Left lung (tissue), 10 donors: Measurements from ENCODE around the gene CHI3L1. TPM values are rescaled to one million over a fixed set of nuclear protein-coding genes. Genes with fewer than 3 reads are reported as not detected.

Source experiments
- ATAC-seq: fragments of 200-7000 bp; cut with Tn5 transposase; one replicate; pipeline ENCODE4 v1.9.1; 2020; ENCODE audit warnings: moderate library complexity
- DNase-seq, 4 donors: peaks; one replicate each; pipeline ENCODE4 v3.0.0-alpha.2; 2013 to 2020
- H3K27ac ChIP-seq, 2 donors: fragments of 200-600 bp; sonication (generic) in 1 of 2; one replicate each; pipeline versions ENCODE4 v1.5.0 to v1.8.0; 2020 to 2021
- H3K27me3 ChIP-seq, 2 donors: fragments of 200-600 bp; sonication (generic) in 1 of 2; one replicate each; pipeline versions ENCODE4 v1.5.0 to v1.8.0; 2020 to 2021
- H3K36me3 ChIP-seq, 2 donors: fragments of 200-600 bp; sonication (generic) in 1 of 2; one replicate each; pipeline versions ENCODE4 v1.5.0 to v1.8.0; 2020 to 2021
- H3K4me1 ChIP-seq, 2 donors: fragments of 200-600 bp; one replicate each; pipeline ENCODE4 v1.8.0; 2021
- H3K4me3 ChIP-seq, 2 donors: fragments of 200-600 bp; sonication (generic) in 1 of 2; one replicate each; pipeline versions ENCODE4 v1.5.0 to v1.8.0; 2020 to 2021; ENCODE audit warnings: mild to moderate bottlenecking in 1 of 2
- H3K9me3 ChIP-seq, 2 donors: fragments of 200-600 bp; sonication (generic) in 1 of 2; one replicate each; pipeline versions ENCODE4 v1.5.0 to v1.8.0; 2020 to 2021
- CTCF ChIP-seq, 2 donors: fragments of 200-600 bp; sonication (generic) in 1 of 2; IDR thresholded peaks; one replicate each; pipeline versions ENCODE4 v1.5.0 to v1.8.0; 2021; ENCODE audit warnings: antibody characterized with exemption in 2 of 2
- intact Hi-C, 2 donors: fragments of 100-400 bp; cut with DNase I; formaldehyde crosslinking; loops; one replicate each; pipeline versions ENCODE4 v1.11.2 to v1.14.2; 2022
- polyA plus RNA-seq, 6 donors: library from polyadenylated mRNA; unstranded; fragments of 120-200 nt; gene quantifications; one replicate each; pipeline ENCODE4 v1.2.1, GENCODE V29; 2013; ENCODE audit not compliant: insufficient read length in 6 of 6
- total RNA-seq, 2 donors: library from RNA; stranded (reverse); fragmentation: NEBNext Ultra II Directional; extraction: Animal tissue kit (Norgen Biotek cat#: 25700); gene quantifications; one replicate each; pipeline ENCODE4 v1.2.1, GENCODE V29; 2021
- donor health status: DM: no; HTN: yes; CAD: no.
- donor health status: DM: no; HTN: no; CAD: no.

Gene CHI3L1
- total and polyA plus RNA-seq, 8 donors = 0.44 to 74.9 (median 1.3) TPM

- no peak overlapping the region for H3K27ac ChIP-seq
- no peak for DNase-seq
- TF ChIP-seq CTCF (IDR thresholded peaks at IDR 0.05) = no peak
- H3K9me3 ChIP-seq = no peaks in the 10 kb centered on the region
- no peak overlapping the region for H3K4me3 ChIP-seq
- H3K27me3 ChIP-seq = no peaks in the 10 kb centered on the region
- intact Hi-C loops = no loop called here
- no peak for ATAC-seq
- H3K36me3 ChIP-seq = no peaks in the 10 kb centered on the region
- H3K4me1 ChIP-seq = peaks cover 9 to 28% of the 10 kb centered on the region in 2 donors
Observed at GRCh38 chr1:203196371-203196770, 9.9 kb upstream of the CHI3L1 start.

GRCh38 chr1:203190949-203191348 is 4.4 kb upstream of the CHI3L1 start:
- no peaks in the 10 kb centered on the region for H3K27me3 ChIP-seq
- no peak overlapping the region for H3K27ac ChIP-seq
- H3K4me1 ChIP-seq = peaks cover 12 to 17% of the 10 kb centered on the region in 2 donors
- H3K9me3 ChIP-seq = no peaks in the 10 kb centered on the region
- H3K36me3 ChIP-seq = no peaks in the 10 kb centered on the region
- no peak for DNase-seq
- ATAC-seq = no peak
- intact Hi-C loops = no loop called here
- H3K4me3 ChIP-seq = no peak overlapping the region
- TF ChIP-seq CTCF (IDR thresholded peaks at IDR 0.05) = no peak

- DNase-seq (no peak), ATAC-seq (no peak)
- TF ChIP-seq CTCF (IDR thresholded peaks at IDR 0.05) = no peak
- intact Hi-C loops = no loop called here
- no peaks in the 10 kb centered on the region for H3K36me3 ChIP-seq
- no peaks in the 10 kb centered on the region for H3K27me3 ChIP-seq
- H3K4me3 ChIP-seq = no peak overlapping the region
- H3K9me3 ChIP-seq = no peaks in the 10 kb centered on the region
- H3K27ac ChIP-seq = no peak overlapping the region
- peaks cover 12 to 26% of the 10 kb centered on the region in 2 donors for H3K4me1 ChIP-seq
Observed at GRCh38 chr1:203189951-203190352, 3.4 kb upstream of the CHI3L1 start.

GRCh38 chr1:203188686-203189232 is 2.3 kb upstream of the CHI3L1 start:
- intact Hi-C loops = no loop called here
- no peak overlapping the region for H3K27ac ChIP-seq
- no peak for ATAC-seq

GRCh38 chr1:203187689-203188264 is 1.3 kb upstream of the CHI3L1 start:
- Histone ChIP-seq H3K4me3 (no peak overlapping the region), H3K27ac (peak overlapping the region in 1 of 2 donors; percentile 75), H3K4me1 (peaks cover 12 to 26% of the 10 kb centered on the region in 2 donors), H3K27me3 (no peaks in the 10 kb centered on the region), H3K9me3 (no peaks in the 10 kb centered on the region), H3K36me3 (no peaks in the 10 kb centered on the region)
- intact Hi-C loops = no loop called here
- DNase-seq (no peak), ATAC-seq (no peak)
- no peak for TF ChIP-seq CTCF (IDR thresholded peaks at IDR 0.05)

More at GRCh38 chr1:203188686-203189232, 2.3 kb upstream of the CHI3L1 start:
- Histone ChIP-seq H3K4me1 (peaks cover 12 to 26% of the 10 kb centered on the region in 2 donors), H3K4me3 (no peak overlapping the region), H3K9me3 (no peaks in the 10 kb centered on the region), H3K36me3 (no peaks in the 10 kb centered on the region), H3K27me3 (no peaks in the 10 kb centered on the region)
- no peak for DNase-seq
- TF ChIP-seq CTCF (IDR thresholded peaks at IDR 0.05) = no peak
